ENCODE results near the gene WFIKKN1. TPM values are rescaled to one million over a fixed set of nuclear protein-coding genes. Genes with fewer than 3 reads are reported as not detected.

WFIKKN1 gene
- total RNA-seq, 1 donor from 2014 or later, result 0.96 TPM

- DNase-seq (ENCODE audit: low spot score), result no peak
- peak; percentile 31 for ATAC-seq
Measured at GRCh38 chr16:621526-622105, 9.2 kb upstream of the WFIKKN1 start.

- no peak for ATAC-seq
- DNase-seq (ENCODE audit: low spot score), result no peak
Measured at GRCh38 chr16:622920-623280, 7.9 kb upstream of the WFIKKN1 start.

- DNase-seq (ENCODE audit: low spot score), result no peak
- no peak for ATAC-seq
Measured at GRCh38 chr16:624526-625070, 6.2 kb upstream of the WFIKKN1 start.

- ATAC-seq (no peak), DNase-seq (ENCODE audit: low spot score) (no peak)
Measured at GRCh38 chr16:625117-625976, 5.4 kb upstream of the WFIKKN1 start.

- DNase-seq (ENCODE audit: low spot score), result no peak
- ATAC-seq, result no peak
Measured at GRCh38 chr16:625977-626765, 4.6 kb upstream of the WFIKKN1 start.

- ATAC-seq (no peak), DNase-seq (ENCODE audit: low spot score) (no peak)
Measured at GRCh38 chr16:626787-627453, 3.9 kb upstream of the WFIKKN1 start.

GRCh38 chr16:627454-628239, 3.1 kb upstream of the WFIKKN1 start:
- peak; percentile 19 for ATAC-seq
- peak; percentile 78 for DNase-seq (ENCODE audit: low spot score)

GRCh38 chr16:628321-629061, 2.3 kb upstream of the WFIKKN1 start:
- ATAC-seq, result no peak
- no peak for DNase-seq (ENCODE audit: low spot score)

GRCh38 chr16:629185-629832, 1.5 kb upstream of the WFIKKN1 start:
- DNase-seq (ENCODE audit: low spot score) (peak; percentile 88), ATAC-seq (peak; percentile 74)

- DNase-seq (ENCODE audit: low spot score) (no peak), ATAC-seq (no peak)
Measured at GRCh38 chr16:629833-630248, 944 bp upstream of the WFIKKN1 start.

GRCh38 chr16:630249-630814, 453 bp upstream of the WFIKKN1 start:
- DNase-seq (ENCODE audit: low spot score) (peak; percentile 46), ATAC-seq (no peak)

GRCh38 chr16:631808-632358, 1.1 kb downstream of the WFIKKN1 start:
- no peak for DNase-seq (ENCODE audit: low spot score)
- ATAC-seq, result no peak

- ATAC-seq (no peak), DNase-seq (ENCODE audit: low spot score) (peak; percentile 47)
Measured at GRCh38 chr16:632486-633335, 1.9 kb downstream of the WFIKKN1 start.

GRCh38 chr16:633336-634050, 2.7 kb downstream of the WFIKKN1 start:
- ATAC-seq (no peak), DNase-seq (ENCODE audit: low spot score) (peak; percentile 46)

GRCh38 chr16:634051-634670, 3.4 kb downstream of the WFIKKN1 start:
- ATAC-seq (no peak), DNase-seq (ENCODE audit: low spot score) (no peak)

- ATAC-seq, result no peak
- no peak for DNase-seq (ENCODE audit: low spot score)
Measured at GRCh38 chr16:634996-635395, 4.2 kb downstream of the WFIKKN1 start.

Data from left lobe of liver (tissue), 2 donors.